OCI-LY1 (cell line): ENCODE measurements around the gene SERPIND1.
"Not testable (repeated sequence)": the region's sequence is repeated elsewhere in the genome, so short reads cannot be mapped to it uniquely, and the experiment has no call there.

Experiments used
- H2AFZ ChIP-seq: fragments of 200-600 bp; sonication (generic), shearing (Covaris generic); 2 replicates; pipeline ENCODE4 v1.6.0; 2014; ENCODE audit warnings: antibody characterized with exemption, mild to moderate bottlenecking, low read length
- H3F3A ChIP-seq: fragments of 200-600 bp; sonication (generic), shearing (Covaris generic); 2 replicates; pipeline ENCODE4 v1.6.0; 2014; ENCODE audit warnings: mild to moderate bottlenecking, antibody characterized with exemption, low read length, moderate library complexity; ENCODE audit not compliant: insufficient read depth
- H3K27ac ChIP-seq: fragments of 200-600 bp; sonication (generic); 2 replicates; pipeline ENCODE4 v1.5.1; 2014; ENCODE audit warnings: low read length, mixed run types, mild to moderate bottlenecking, low read depth; ENCODE audit not compliant: poor library complexity, severe bottlenecking
- H3K27me3 ChIP-seq: fragments of 200-600 bp; sonication (generic); 2 replicates; pipeline ENCODE4 v1.6.0; 2014; ENCODE audit warnings: antibody characterized with exemption, mild to moderate bottlenecking, low read length, moderate library complexity; ENCODE audit not compliant: insufficient read depth
- H3K36me3 ChIP-seq: fragments of 200-600 bp; sonication (generic); 2 replicates; pipeline ENCODE4 v1.6.1; 2014; ENCODE audit warnings: mild to moderate bottlenecking, antibody characterized with exemption, low read length, moderate library complexity, mixed read lengths; ENCODE audit not compliant: insufficient read depth
- H3K4me1 ChIP-seq: fragments of 200-600 bp; sonication (generic); 2 replicates; pipeline ENCODE4 v1.5.1; 2014; ENCODE audit warnings: mild to moderate bottlenecking, low read length, moderate library complexity; ENCODE audit not compliant: insufficient read depth, severe bottlenecking
- H3K4me2 ChIP-seq: fragments of 200-600 bp; sonication (generic), shearing (Covaris generic); 2 replicates; pipeline ENCODE4 v1.6.1; 2014; ENCODE audit warnings: low read length
- H3K4me3 ChIP-seq: fragments of 200-600 bp; sonication (generic); 2 replicates; pipeline ENCODE4 v1.5.1; 2014; ENCODE audit warnings: low read length, low read depth, mild to moderate bottlenecking, mixed read lengths; ENCODE audit not compliant: poor library complexity, severe bottlenecking
- H3K79me2 ChIP-seq: fragments of 200-600 bp; shearing (Covaris generic); 2 replicates; pipeline ENCODE4 v1.6.1; 2016; ENCODE audit warnings: mixed run types, low read length, mixed read lengths; ENCODE audit not compliant: insufficient read depth
- H3K9ac ChIP-seq: fragments of 200-600 bp; sonication (generic), shearing (Covaris generic); 2 replicates; pipeline ENCODE4 v1.6.1; 2014; ENCODE audit warnings: mild to moderate bottlenecking, low read length, mixed read lengths
- H3K9me2 ChIP-seq: fragments of 200-600 bp; sonication (generic), shearing (Covaris generic); 2 replicates; pipeline ENCODE4 v1.6.1; 2014; ENCODE audit warnings: low read depth, mild to moderate bottlenecking, low read length, mixed read lengths
- H3K9me3 ChIP-seq: fragments of 200-600 bp; shearing (Covaris generic); 2 replicates; pipeline ENCODE4 v1.6.1; 2014; ENCODE audit warnings: low read length, mixed read lengths
- H4K20me1 ChIP-seq: fragments of 200-600 bp; sonication (generic), shearing (Covaris generic); 2 replicates; pipeline ENCODE4 v1.6.0; 2016; ENCODE audit warnings: mild to moderate bottlenecking, low read length; ENCODE audit not compliant: insufficient read depth
- CTCF ChIP-seq: fragments of 200-600 bp; sonication (generic), shearing (Covaris generic); IDR thresholded peaks from 2 replicates; pipeline ENCODE4 v1.5.1; 2017; ENCODE audit warnings: mild to moderate bottlenecking, antibody characterized with exemption, low read length, moderate library complexity, mixed read lengths
- EZH2 ChIP-seq: fragments of 200-600 bp; sonication (generic), shearing (Covaris generic); IDR thresholded peaks from 2 replicates; pipeline ENCODE4 v1.8.0; 2017; ENCODE audit warnings: borderline replicate concordance, mixed run types, mild to moderate bottlenecking, antibody characterized with exemption, low read length, moderate library complexity, mixed read lengths

Gene SERPIND1

DNA sequence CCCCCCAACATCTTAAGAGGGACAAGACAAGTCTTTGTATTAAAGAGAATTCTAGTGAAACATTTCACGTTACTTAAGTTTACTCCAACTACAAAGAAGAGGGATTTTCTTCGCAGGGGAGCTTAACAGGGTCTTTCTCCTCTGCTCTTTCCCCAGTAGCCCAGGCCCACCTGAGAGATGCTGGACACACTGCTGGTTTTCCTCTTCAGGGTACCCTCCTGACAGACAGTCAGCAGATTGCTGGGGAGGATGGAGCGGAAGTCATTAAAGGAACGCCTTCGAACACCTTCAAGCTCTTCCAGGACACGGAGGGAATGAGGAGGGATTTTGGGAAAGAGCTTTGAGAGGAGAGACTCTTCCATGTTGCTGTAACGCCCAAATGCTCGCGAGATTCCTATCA, 45.6 kb downstream of the SERPIND1 start:
- H3K27ac ChIP-seq = no peak overlapping the region
- no peaks in the 10 kb centered on the region for H3K9me2 ChIP-seq
- H2AFZ ChIP-seq = no peak overlapping the region
- H3K9ac ChIP-seq = no peak overlapping the region
- no peaks in the 10 kb centered on the region for H3K79me2 ChIP-seq
- H3K4me3 ChIP-seq = no peak overlapping the region
- H3K9me3 ChIP-seq = no peaks in the 10 kb centered on the region
- H3K36me3 ChIP-seq = peaks cover 64% of the 10 kb centered on the region
- H3K27me3 ChIP-seq = no peaks in the 10 kb centered on the region
- no peak for TF ChIP-seq EZH2
- TF ChIP-seq CTCF = no peak
- no peaks in the 10 kb centered on the region for H3F3A ChIP-seq
- H3K4me2 ChIP-seq = no peak overlapping the region
- no peaks in the 10 kb centered on the region for H3K4me1 ChIP-seq
- H4K20me1 ChIP-seq = no peaks in the 10 kb centered on the region

DNA sequence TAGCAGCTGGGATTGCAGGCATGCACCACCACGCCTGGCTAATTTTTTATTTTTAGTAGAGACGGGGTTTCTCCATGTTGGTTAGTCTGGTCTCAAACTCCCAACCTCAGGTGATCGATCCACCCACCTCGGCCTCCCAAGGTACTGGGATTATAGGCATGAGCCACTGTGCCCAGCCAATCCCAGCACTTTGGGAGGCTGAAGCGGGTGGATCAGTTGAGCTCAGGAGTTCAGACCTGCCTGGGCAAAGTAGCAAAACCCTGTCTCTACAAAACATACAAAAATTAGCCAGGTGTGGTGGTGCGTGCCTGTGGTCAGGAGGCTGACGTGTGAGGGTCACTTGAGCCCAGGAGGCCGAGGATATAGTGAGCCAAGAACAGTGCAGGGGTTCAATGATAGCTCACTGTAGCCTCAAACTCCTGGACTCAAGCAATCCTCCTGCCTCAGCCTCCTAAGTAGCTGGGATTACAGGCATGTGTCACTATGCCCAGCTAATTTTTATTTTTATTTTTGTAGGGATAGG, 47.9 kb downstream of the SERPIND1 start:
- peaks cover 52% of the 10 kb centered on the region for H3K36me3 ChIP-seq
- not testable (repeated sequence) for H3K4me1 ChIP-seq, H3K4me2 ChIP-seq, H3K27ac ChIP-seq, H3K79me2 ChIP-seq, H4K20me1 ChIP-seq, H3K9me3 ChIP-seq, H3K9ac ChIP-seq, H3K27me3 ChIP-seq, H3F3A ChIP-seq, H2AFZ ChIP-seq, H3K4me3 ChIP-seq, H3K9me2 ChIP-seq

- Histone ChIP-seq H3K27me3 (no peaks in the 10 kb centered on the region), H3K9ac (no peak overlapping the region), H3K27ac (no peak overlapping the region), H3K4me3 (no peak overlapping the region), H3K36me3 (peaks cover 52% of the 10 kb centered on the region), H2AFZ (no peak overlapping the region), H3K9me2 (no peaks in the 10 kb centered on the region), H3F3A (no peaks in the 10 kb centered on the region), H4K20me1 (no peaks in the 10 kb centered on the region), H3K9me3 (no peaks in the 10 kb centered on the region), H3K79me2 (no peaks in the 10 kb centered on the region), H3K4me2 (no peak overlapping the region), H3K4me1 (no peaks in the 10 kb centered on the region)
- TF ChIP-seq CTCF (no peak), EZH2 (no peak)
Measured at GRCh38 chr22:20822240-20822639, 48.3 kb downstream of the SERPIND1 start.

GRCh38 chr22:20823264-20823663, 49.4 kb downstream of the SERPIND1 start:
- Histone ChIP-seq H3K27ac (no peak overlapping the region), H3K4me3 (no peak overlapping the region), H3K9me2 (no peaks in the 10 kb centered on the region), H4K20me1 (no peaks in the 10 kb centered on the region), H3K9me3 (no peaks in the 10 kb centered on the region), H3F3A (no peaks in the 10 kb centered on the region), H3K79me2 (no peaks in the 10 kb centered on the region), H2AFZ (no peak overlapping the region), H3K27me3 (no peaks in the 10 kb centered on the region), H3K4me2 (no peak overlapping the region), H3K4me1 (no peaks in the 10 kb centered on the region), H3K36me3 (peaks cover 52% of the 10 kb centered on the region), H3K9ac (no peak overlapping the region)
- no peak for TF ChIP-seq EZH2
- TF ChIP-seq CTCF = no peak

DNA sequence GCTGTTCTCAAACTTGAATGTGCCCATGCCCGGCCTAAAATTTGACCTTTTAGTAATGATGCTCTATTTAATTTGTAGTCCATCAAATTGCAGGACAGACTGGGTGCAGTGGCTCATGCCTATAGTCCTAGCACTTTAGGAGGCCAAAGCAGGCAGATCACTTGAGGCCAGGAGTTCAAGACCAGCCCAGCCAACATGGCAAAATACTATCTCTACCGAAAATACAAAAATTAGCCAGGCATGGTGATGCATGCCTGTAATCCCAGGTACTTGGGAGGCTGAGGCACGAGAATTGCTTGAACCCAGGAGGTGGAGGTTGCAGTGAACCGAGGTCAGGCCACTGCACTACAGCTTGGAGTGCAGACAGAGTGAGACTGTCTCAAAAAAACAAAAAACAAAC, 51.3 kb downstream of the SERPIND1 start:
- not testable (repeated sequence) for H3K9me3 ChIP-seq, H3K79me2 ChIP-seq, H4K20me1 ChIP-seq, H3K9me2 ChIP-seq, H2AFZ ChIP-seq, H3K4me1 ChIP-seq, H3K27ac ChIP-seq, H3K4me3 ChIP-seq, H3F3A ChIP-seq, H3K9ac ChIP-seq, H3K27me3 ChIP-seq, H3K4me2 ChIP-seq
- peaks cover 42% of the 10 kb centered on the region; the same call in 1 of the 2 replicates for H3K36me3 ChIP-seq
